WTC11 (cell line): Measurements from ENCODE around the gene ROBO1. TPM values are rescaled to one million over a fixed set of nuclear protein-coding genes. Genes with fewer than 3 reads are reported as not detected.

Experiments
- ATAC-seq: fragments of 200-7000 bp; cut with Tn5 transposase; 2 replicates; pipeline ENCODE4 v1.10.0; 2021; ENCODE audit warnings: mild to moderate bottlenecking, moderate library complexity
- CTCF ChIA-PET: fragments of 300-600 bp; sonication (Branson Sonifier 250); formaldehyde crosslinking; loops from one replicate; lab custom pipeline; 2021; ENCODE audit warnings: antibody characterized with exemption; lab: Charles Lee
- POLR2A ChIA-PET: fragments of 350-600 bp; sonication (Branson Sonifier 250); formaldehyde crosslinking; loops from one replicate; lab custom pipeline; 2021; ENCODE audit warnings: antibody characterized with exemption; lab: Charles Lee
- DNase-seq: peaks from one replicate; pipeline ENCODE4 v3.0.0; 2021; ENCODE audit warnings: low spot score
- H3K27ac Mint-ChIP-seq: 2 replicates; pipeline ENCODE4 v1.8.0; 2021; ENCODE audit warnings: mixed read lengths
- H3K27me3 Mint-ChIP-seq: 2 replicates; pipeline ENCODE4 v1.8.0; 2021; ENCODE audit warnings: low read depth, mild to moderate bottlenecking, moderate library complexity, mixed read lengths
- H3K36me3 Mint-ChIP-seq: 2 replicates; pipeline ENCODE4 v1.8.0; 2021; ENCODE audit warnings: mixed read lengths
- H3K4me1 Mint-ChIP-seq: 2 replicates; pipeline ENCODE4 v1.8.0; 2022; ENCODE audit warnings: mixed read lengths
- H3K4me3 Mint-ChIP-seq: 2 replicates; pipeline ENCODE4 v1.8.0; 2021; ENCODE audit warnings: mild to moderate bottlenecking, moderate library complexity, mixed read lengths
- H3K9me3 Mint-ChIP-seq: 2 replicates; pipeline ENCODE4 v1.8.0; 2021; ENCODE audit warnings: mixed read lengths
- AFF4 ChIP-seq: sonication (generic); formaldehyde crosslinking; IDR thresholded peaks from 2 replicates; pipeline ENCODE4 v1.8.1; 2023; ENCODE audit warnings: mild to moderate bottlenecking, missing genetic modification reagents, borderline replicate concordance
- ATF1 ChIP-seq: sonication (generic); formaldehyde crosslinking; IDR thresholded peaks from 2 replicates; pipeline ENCODE4 v1.8.1; 2023; ENCODE audit warnings: mild to moderate bottlenecking, moderate library complexity, missing genetic modification reagents
- ATF2 ChIP-seq: sonication (generic); formaldehyde crosslinking; IDR thresholded peaks from 2 replicates; pipeline ENCODE4 v1.8.1; 2022; ENCODE audit warnings: low read depth, missing genetic modification reagents, borderline replicate concordance
- ATF6 ChIP-seq: sonication (generic); formaldehyde crosslinking; IDR thresholded peaks from 2 replicates; pipeline ENCODE4 v1.8.1; 2023; ENCODE audit warnings: mild to moderate bottlenecking, missing genetic modification reagents
- ETV6 ChIP-seq: sonication (generic); formaldehyde crosslinking; IDR thresholded peaks from 2 replicates; pipeline ENCODE4 v1.8.1; 2022; ENCODE audit warnings: mild to moderate bottlenecking, missing genetic modification reagents
- GRHL2 ChIP-seq: fragments of 250-450 bp; sonication (Bioruptor Pico); IDR thresholded peaks from 2 replicates; pipeline ENCODE4 v1.8.0; 2022; ENCODE audit warnings: mild to moderate bottlenecking, moderate library complexity; ENCODE audit not compliant: insufficient replicate concordance, severe bottlenecking
- JUN ChIP-seq: sonication (generic); formaldehyde crosslinking; IDR thresholded peaks from 2 replicates; pipeline ENCODE4 v1.8.0; 2023; ENCODE audit warnings: mild to moderate bottlenecking, missing genetic modification reagents
- KAT7 ChIP-seq: sonication (generic); formaldehyde crosslinking; IDR thresholded peaks from 2 replicates; pipeline ENCODE4 v1.8.1; 2023; ENCODE audit warnings: missing genetic modification reagents, mild to moderate bottlenecking, borderline replicate concordance
- MXD4 ChIP-seq: fragments of 250-450 bp; sonication (Bioruptor Pico); IDR thresholded peaks from 2 replicates; pipeline ENCODE4 v1.8.0; 2021; ENCODE audit warnings: mild to moderate bottlenecking, moderate library complexity, borderline replicate concordance
- OVOL2 ChIP-seq: fragments of 250-450 bp; sonication (Bioruptor Pico); IDR thresholded peaks from 2 replicates; pipeline ENCODE4 v1.9.0; 2021; ENCODE audit warnings: mild to moderate bottlenecking, borderline replicate concordance
- SMAD3 ChIP-seq: sonication (generic); formaldehyde crosslinking; IDR thresholded peaks from 2 replicates; pipeline ENCODE4 v1.8.0; 2022; ENCODE audit warnings: missing genetic modification reagents, mild to moderate bottlenecking, borderline replicate concordance
- TEAD1 ChIP-seq: sonication (generic); formaldehyde crosslinking; IDR thresholded peaks from 2 replicates; pipeline ENCODE4 v1.8.0; 2022; ENCODE audit warnings: mild to moderate bottlenecking, missing genetic modification reagents
- ZNF263 ChIP-seq: sonication (generic); formaldehyde crosslinking; IDR thresholded peaks from 2 replicates; pipeline ENCODE4 v1.8.1; 2022; ENCODE audit warnings: low read depth, mild to moderate bottlenecking, moderate library complexity, missing genetic modification reagents
- total RNA-seq: library from RNA; stranded (reverse); gene quantifications from 3 replicates; pipeline ENCODE4 v1.2.3, GENCODE V29; 2021
- TF ChIP-seq, protein P1 (sequence below): sonication (generic); formaldehyde crosslinking; IDR thresholded peaks from 2 replicates; pipeline ENCODE4 v1.8.1; 2023; ENCODE audit warnings: mild to moderate bottlenecking, missing genetic modification reagents
- TF ChIP-seq, protein P2 (sequence below): sonication (generic); formaldehyde crosslinking; IDR thresholded peaks from 2 replicates; pipeline ENCODE4 v1.8.1; 2023; ENCODE audit warnings: mild to moderate bottlenecking, missing genetic modification reagents, moderate library complexity
- TF ChIP-seq, protein P3 (sequence below): sonication (generic); formaldehyde crosslinking; IDR thresholded peaks from 2 replicates; pipeline ENCODE4 v1.8.0; 2022; ENCODE audit warnings: mild to moderate bottlenecking, missing genetic modification reagents
- TF ChIP-seq, protein P4 (sequence below): sonication (generic); formaldehyde crosslinking; IDR thresholded peaks from 2 replicates; pipeline ENCODE4 v1.8.1; 2023; ENCODE audit warnings: mild to moderate bottlenecking, moderate library complexity, missing genetic modification reagents
- TF ChIP-seq, protein P5 (sequence below): fragments of 250-450 bp; sonication (Bioruptor Pico); IDR thresholded peaks from 2 replicates; pipeline ENCODE4 v1.9.0; 2021; ENCODE audit warnings: moderate library complexity, mild to moderate bottlenecking, inconsistent platforms, borderline replicate concordance
- TF ChIP-seq, protein P6 (sequence below): fragments of 250-450 bp; sonication (Bioruptor Pico); IDR thresholded peaks from 2 replicates; pipeline ENCODE4 v1.8.0; 2021; ENCODE audit warnings: mild to moderate bottlenecking

ROBO1 gene
- total RNA-seq, 1 experiment from 2014 or later, result 90.9 TPM

DNA sequence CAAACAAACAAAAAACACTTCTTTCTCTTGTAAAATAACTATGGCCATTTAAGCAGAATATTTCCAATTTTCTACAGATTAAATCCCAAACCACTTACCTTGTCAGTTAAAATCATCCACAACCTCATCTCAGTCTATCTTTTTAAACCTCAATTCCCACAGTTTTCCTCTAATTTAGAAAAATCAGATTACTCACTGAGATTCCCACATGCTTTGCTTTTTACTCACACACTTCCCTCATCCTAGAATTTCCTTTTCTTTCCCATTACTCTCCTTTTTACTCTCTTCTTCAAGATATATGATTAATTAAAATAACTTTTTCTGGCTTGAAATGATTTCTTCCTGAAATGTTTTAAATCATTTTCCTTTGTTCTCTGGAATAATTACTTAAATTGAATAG, 790.7 kb downstream of the ROBO1 start (continued):
- TF ChIP-seq ATF6 (no peak), KAT7 (CRISPR knock-in tag) (no peak), JUN (CRISPR knock-in tag) (no peak)
- TF ChIP-seq, protein P1, sequence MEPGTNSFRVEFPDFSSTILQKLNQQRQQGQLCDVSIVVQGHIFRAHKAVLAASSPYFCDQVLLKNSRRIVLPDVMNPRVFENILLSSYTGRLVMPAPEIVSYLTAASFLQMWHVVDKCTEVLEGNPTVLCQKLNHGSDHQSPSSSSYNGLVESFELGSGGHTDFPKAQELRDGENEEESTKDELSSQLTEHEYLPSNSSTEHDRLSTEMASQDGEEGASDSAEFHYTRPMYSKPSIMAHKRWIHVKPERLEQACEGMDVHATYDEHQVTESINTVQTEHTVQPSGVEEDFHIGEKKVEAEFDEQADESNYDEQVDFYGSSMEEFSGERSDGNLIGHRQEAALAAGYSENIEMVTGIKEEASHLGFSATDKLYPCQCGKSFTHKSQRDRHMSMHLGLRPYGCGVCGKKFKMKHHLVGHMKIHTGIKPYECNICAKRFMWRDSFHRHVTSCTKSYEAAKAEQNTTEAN (CRISPR knock-in tag), result no peak
- TF ChIP-seq, protein P2, sequence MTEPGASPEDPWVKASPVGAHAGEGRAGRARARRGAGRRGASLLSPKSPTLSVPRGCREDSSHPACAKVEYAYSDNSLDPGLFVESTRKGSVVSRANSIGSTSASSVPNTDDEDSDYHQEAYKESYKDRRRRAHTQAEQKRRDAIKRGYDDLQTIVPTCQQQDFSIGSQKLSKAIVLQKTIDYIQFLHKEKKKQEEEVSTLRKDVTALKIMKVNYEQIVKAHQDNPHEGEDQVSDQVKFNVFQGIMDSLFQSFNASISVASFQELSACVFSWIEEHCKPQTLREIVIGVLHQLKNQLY, result no peak

DNA sequence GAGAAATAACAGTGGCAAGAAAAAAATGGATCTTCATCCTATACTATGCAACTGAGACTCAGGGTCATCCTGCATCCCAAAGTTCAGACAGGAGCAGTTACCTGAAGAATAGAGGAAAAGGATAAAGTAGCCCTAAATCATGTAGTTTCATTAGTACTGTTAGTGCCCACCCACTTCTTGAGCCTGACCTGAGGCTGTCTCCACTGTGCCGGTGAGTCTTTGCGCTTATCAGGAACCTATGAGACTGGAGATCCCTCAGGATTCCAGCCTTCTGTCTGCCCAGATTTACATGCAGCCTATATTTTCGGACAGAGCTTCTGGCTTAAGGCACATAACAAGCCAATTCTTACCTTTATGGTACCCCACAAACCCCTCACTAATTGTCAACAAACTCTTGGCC, 791.6 kb downstream of the ROBO1 start:
- Mint-ChIP-seq H3K4me3 (no peak overlapping the region), H3K27me3 (no peaks in the 10 kb centered on the region), H3K9me3 (no peaks in the 10 kb centered on the region), H3K4me1 (peaks cover 57% of the 10 kb centered on the region), H3K36me3 (no peaks in the 10 kb centered on the region), H3K27ac (peak overlapping the region; percentile 4; the same call in 1 of the 2 replicates)
- ATAC-seq (peak; percentile 69), DNase-seq (no peak)
- TF ChIP-seq ZNF263 (no peak), ATF1 (CRISPR knock-in tag) (no peak), AFF4 (CRISPR knock-in tag) (no peak), GRHL2 (CRISPR knock-in tag) (no peak), TEAD1 (CRISPR knock-in tag) (no peak), ATF2 (no peak), ETV6 (CRISPR knock-in tag) (no peak), KAT7 (CRISPR knock-in tag) (no peak), MXD4 (CRISPR knock-in tag) (no peak), OVOL2 (CRISPR knock-in tag) (no peak), SMAD3 (CRISPR knock-in tag) (no peak)
- TF ChIP-seq, protein P3, sequence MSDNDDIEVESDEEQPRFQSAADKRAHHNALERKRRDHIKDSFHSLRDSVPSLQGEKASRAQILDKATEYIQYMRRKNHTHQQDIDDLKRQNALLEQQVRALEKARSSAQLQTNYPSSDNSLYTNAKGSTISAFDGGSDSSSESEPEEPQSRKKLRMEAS, result no peak
- TF ChIP-seq, protein P4, sequence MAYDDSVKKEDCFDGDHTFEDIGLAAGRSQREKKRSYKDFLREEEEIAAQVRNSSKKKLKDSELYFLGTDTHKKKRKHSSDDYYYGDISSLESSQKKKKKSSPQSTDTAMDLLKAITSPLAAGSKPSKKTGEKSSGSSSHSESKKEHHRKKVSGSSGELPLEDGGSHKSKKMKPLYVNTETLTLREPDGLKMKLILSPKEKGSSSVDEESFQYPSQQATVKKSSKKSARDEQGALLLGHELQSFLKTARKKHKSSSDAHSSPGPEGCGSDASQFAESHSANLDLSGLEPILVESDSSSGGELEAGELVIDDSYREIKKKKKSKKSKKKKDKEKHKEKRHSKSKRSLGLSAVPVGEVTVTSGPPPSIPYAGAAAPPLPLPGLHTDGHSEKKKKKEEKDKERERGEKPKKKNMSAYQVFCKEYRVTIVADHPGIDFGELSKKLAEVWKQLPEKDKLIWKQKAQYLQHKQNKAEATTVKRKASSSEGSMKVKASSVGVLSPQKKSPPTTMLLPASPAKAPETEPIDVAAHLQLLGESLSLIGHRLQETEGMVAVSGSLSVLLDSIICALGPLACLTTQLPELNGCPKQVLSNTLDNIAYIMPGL (CRISPR knock-in tag), result no peak
- TF ChIP-seq, protein P5, sequence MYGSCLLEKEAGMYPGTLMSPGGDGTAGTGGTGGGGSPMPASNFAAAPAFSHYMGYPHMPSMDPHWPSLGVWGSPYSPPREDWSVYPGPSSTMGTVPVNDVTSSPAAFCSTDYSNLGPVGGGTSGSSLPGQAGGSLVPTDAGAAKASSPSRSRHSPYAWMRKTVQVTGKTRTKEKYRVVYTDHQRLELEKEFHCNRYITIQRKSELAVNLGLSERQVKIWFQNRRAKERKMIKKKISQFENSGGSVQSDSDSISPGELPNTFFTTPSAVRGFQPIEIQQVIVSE (CRISPR knock-in tag), result no peak
- TF ChIP-seq, protein P6, sequence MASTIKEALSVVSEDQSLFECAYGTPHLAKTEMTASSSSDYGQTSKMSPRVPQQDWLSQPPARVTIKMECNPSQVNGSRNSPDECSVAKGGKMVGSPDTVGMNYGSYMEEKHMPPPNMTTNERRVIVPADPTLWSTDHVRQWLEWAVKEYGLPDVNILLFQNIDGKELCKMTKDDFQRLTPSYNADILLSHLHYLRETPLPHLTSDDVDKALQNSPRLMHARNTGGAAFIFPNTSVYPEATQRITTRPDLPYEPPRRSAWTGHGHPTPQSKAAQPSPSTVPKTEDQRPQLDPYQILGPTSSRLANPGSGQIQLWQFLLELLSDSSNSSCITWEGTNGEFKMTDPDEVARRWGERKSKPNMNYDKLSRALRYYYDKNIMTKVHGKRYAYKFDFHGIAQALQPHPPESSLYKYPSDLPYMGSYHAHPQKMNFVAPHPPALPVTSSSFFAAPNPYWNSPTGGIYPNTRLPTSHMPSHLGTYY (CRISPR knock-in tag), result no peak
- ChIA-PET POLR2A (no interaction called here), CTCF (no interaction called here)
